GM21529 (cell line): ENCODE data around the gene GTF3C1.

ENCODE experiments used
- ATAC-seq: cut with Tn5 transposase; IDR thresholded peaks from one replicate; pipeline ENCODE4 v1.9.1; 2021; ENCODE audit not compliant: unreplicated experiment

GTF3C1 gene

DNA sequence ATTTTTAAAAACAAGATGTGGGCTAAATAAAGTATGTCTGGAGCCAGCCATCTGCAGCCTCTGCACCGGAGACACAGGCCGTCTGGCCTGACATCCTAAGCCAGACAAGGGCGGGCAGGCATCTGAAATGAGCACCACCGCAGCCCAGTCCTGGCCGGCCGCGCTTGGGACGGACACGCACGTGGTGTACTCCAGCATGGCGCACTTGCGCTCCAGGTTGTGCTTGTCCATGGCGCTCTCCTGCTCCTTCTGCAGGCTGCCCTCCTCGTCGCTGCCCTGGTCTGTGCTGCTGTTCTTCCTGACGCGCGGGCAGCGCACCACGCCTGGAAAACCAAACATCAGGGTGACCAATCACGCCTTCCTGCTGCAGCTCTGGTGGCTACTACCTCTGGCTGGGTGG, 60.3 kb downstream of the GTF3C1 start:
- ATAC-seq = no peak

DNA sequence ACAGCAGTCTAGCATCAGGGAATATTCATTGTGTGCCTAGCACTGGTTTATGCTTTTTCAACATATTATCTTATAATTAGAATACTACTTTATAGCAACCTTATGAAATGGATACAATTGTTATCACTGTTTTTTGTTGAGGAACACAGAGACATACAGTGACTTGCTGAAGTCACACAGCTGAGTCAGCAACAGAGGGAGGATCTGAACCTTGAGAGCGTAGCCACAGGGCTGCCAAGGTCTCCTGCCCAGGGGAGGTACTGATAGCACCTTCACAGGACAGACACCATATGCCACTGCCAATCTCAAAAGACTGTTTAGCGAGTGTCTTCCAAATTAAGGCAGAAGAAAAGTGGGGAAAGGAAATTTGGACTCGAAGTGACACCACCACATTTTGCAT, 63.0 kb downstream of the GTF3C1 start:
- no peak for ATAC-seq

DNA sequence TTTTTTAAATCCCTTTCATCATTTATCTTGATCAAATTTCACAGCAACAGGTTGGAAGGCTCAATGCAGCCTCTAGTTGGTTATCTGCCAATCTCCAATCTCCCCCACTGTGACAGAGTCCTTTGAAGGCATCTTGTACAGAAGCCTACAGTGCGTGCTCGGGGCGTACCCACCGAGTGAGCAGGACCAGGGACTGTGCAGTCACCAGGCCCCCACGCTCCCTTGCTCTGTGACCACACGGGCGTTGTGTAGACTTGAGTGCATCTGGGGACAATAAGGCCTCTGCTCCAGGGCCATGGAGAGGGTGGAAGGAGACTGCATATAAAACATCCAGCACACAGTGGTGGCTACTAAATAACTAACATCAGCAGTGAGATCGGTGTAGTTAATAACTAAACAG, 63.4 kb downstream of the GTF3C1 start:
- ATAC-seq = no peak

DNA sequence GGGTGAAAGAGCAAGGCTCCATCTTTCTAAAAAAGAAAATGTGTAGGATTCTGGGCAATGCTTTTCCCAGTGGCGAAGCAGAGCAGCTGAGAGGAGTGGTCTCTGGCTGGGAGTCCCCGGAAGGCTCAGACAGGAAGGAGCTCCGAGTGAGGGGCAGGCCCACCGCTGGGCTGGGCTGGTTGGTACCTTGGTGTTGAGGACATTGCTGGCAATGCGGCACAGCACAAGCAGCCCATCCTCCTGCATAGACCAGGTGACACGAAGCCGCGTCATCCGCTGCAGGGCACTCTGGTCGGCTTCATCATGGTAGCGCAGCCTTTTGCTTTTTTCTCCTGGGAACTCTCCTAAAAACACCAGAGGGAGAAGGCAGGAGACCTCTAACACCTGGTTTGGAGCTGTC, 63.9 kb downstream of the GTF3C1 start:
- no peak for ATAC-seq

DNA sequence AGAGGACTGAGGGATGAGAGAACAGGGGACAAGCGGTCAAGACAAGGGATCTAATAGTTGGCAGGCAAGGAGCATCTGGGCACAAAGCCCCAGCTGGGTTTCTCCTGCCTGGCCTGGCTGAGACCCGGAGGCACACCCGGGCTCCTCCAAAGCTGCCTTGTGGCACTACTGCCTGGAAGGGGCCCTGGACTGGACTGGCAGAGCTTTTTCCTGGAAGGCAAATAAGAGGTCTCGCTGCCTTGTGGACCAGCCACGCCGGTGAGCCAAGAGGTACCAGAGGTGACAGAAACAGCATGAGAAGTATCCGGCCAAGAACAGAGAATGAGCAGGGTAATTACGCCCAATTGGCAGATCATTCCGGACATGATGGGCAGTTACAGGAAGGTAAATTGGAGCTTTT, 64.6 kb downstream of the GTF3C1 start:
- no peak for ATAC-seq

DNA sequence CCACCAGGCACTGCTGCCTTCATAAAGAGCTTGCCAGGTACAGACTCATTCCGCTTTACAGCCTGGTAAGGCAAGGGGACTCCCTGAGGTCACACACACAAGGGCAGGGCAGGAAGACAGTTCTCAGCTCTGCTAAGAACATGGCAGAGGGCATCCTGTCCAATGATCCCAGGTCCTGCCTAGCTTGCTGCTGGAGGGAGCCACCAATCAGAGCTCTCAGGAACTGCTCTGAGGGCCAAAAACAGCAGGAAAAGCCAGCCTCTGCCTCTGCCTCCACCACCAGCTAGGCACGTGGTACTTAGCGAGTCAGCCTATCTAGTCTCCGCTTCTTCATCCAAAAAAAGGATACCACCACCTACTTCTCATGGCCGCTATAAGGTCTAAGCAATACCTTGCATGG, 66.1 kb downstream of the GTF3C1 start:
- ATAC-seq = no peak

DNA sequence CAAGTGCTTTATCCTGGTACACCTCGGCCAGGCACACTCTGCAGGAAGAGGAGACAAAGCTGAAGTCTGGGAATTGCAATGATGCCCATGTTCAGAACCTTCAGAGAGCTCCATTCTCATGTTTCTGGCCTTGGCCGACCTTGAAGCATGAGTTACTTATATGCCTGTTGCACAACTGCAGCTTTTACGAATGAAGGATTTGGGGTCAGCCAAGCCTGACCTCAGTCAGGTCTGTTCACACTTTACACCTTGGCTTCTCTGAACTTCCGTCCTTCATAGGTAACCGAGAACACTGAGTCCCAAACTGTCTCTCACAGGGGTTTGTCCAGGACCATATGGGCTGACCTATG, 66.7 kb downstream of the GTF3C1 start:
- no peak for ATAC-seq

DNA sequence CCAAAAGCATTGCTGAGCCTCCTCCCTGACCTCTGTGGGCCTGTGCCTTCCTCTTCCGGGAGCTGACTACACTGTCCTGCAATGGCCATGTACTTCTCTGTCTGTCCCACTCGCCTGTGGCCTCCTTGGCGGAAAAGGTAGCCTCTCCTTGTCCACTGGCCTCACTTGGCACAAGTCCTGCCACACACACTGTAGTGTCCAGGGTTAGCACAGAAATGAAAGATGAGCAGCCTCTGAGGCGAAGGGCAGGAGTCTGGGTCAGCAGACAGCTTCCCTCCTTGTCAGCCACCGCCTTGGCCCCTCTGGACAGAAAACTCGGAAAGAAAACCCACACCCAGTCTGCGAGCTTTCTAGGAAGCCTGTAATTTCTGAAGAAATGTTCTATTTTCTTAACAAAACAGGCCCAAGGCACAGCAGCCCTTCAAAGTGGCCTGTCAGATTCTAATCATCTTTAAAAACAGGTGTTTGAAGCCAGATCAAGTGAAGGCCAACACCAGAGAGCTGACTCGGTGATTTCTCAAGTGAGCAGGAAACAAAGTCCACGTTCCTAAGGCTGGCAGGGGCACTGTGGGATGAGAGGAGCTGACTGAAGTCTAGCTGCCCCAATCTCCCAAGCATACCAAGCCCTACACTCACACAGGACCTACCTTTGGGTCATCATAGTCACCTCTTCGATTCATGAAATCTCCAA, 67.2 kb downstream of the GTF3C1 start:
- ATAC-seq = no peak

DNA sequence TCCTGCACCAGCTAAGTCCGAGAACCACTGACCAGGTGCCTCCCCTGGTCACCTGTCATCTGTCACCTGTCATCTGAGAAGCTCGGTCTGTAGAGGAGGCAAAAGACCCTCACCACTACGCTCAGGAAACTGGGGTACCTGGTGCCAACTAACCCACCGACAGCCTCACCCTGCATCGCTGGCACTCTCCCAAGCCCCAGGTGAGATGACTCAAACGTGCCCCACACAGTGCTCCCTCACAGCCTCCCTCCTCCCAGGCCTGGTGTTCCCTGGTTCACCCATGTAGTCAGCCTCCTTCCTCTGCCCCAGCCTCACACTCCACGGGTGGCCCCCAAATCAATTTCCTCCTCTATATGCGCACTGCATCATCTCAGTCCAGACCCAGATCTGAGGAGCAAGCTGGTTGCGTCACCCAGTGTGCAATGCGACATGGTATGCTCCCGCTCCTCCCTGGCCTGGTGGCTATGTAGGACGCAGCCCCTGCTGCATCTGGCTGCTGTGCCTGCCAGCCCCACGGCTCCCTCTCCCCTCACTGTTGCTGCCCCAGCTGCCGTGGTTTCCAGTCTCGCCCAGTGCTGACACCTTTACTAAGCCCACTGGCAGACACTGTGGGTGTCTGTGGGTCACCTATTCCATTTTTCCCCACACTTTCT, 68.3 kb downstream of the GTF3C1 start:
- ATAC-seq = no peak

DNA sequence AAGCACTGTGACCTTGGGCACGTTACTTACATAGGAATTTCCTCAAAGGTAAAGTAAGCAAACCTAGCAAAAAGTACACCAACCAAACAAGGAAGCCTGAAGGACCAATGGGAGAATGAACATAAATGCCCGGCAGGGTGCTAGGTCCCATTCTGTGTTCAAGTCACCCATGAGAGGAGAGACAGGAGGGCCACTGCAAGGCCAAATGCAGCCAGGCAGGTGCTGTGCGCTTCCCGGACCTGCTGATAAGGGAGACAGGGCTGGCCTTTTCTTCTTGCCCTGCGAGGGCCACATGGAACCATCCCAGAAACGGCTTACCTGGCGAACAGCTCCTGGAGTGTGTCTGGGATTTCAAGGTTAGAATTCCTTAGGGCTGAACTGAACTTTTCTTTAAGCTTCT, 69.0 kb downstream of the GTF3C1 start:
- ATAC-seq = no peak

DNA sequence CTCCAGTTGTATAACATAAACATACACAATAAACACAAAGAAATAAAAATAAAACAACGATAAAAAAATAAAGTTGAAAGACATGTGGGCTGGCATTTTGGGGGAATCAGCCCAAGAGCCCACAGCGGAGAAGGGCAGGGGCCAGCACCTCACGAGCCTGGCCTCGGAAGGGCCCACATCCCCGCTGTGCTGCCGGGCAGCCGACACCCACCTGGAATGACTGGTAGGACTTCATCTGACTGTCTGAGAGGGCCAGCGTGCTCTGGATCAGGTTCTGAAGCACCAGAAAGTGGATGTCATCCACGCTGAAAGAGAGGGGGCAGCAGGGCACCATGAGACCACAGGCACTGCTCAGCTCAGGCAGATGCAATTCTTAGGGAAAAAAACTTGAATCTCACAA, 73.5 kb downstream of the GTF3C1 start:
- ATAC-seq = no peak

DNA sequence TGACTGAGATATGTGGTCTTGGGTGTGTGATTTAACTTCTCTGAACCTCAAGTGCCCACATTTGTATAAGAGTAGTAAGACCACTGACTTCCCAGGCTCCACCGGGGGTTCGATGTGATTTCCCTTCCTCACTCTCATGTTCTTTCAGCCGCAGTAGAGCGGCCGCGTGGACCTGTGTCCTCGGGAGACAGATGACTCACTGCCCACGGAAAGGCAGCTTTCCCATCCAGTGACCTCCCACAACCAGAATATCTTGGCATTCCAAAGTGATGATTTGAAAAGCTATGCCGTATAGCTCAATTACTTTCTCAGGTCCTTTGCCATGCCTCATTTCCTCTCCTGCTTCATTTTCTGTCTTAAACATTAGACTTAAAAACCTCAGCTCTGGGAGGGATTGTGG, 74.2 kb downstream of the GTF3C1 start:
- ATAC-seq = no peak

DNA sequence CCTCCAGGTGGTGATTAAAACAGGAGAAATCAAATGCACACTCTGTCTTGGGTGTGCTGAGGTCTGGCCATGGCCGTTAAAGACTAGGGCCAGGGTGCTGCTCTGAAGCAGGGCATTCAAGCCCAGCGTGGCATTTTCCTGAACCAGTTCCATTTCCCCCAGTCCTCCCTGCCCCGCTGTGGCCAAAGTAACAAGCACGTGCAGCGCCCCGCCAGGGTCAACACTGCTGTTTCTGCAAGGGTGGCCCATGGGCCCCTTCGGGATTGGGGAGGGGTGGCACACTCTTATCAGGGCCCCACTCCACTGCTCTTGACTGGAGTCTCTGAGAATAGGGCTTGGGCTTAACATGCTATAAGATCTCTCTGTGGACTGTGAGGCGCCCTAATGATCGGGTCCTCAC, 74.8 kb downstream of the GTF3C1 start:
- ATAC-seq = no peak

DNA sequence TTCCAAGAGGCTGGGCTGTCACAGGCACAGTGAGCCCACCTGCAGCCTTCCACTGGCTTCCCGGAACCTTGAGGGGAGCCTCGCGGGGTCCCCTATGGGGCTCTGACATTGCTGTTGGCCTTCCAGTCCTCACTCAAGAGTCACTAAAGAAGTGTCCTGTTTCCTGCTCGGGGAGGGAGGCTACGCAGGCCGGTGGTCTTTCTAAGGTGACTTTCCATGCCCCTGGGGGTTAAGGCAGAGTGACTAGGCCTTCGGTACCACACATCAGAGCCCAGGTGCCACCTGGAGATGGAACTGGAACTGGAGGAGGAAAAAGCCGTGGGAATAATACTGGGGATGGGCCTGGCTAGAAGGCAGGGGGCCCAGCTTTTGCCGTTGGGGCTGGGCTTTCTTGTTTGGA, 75.7 kb downstream of the GTF3C1 start:
- ATAC-seq = no peak

DNA sequence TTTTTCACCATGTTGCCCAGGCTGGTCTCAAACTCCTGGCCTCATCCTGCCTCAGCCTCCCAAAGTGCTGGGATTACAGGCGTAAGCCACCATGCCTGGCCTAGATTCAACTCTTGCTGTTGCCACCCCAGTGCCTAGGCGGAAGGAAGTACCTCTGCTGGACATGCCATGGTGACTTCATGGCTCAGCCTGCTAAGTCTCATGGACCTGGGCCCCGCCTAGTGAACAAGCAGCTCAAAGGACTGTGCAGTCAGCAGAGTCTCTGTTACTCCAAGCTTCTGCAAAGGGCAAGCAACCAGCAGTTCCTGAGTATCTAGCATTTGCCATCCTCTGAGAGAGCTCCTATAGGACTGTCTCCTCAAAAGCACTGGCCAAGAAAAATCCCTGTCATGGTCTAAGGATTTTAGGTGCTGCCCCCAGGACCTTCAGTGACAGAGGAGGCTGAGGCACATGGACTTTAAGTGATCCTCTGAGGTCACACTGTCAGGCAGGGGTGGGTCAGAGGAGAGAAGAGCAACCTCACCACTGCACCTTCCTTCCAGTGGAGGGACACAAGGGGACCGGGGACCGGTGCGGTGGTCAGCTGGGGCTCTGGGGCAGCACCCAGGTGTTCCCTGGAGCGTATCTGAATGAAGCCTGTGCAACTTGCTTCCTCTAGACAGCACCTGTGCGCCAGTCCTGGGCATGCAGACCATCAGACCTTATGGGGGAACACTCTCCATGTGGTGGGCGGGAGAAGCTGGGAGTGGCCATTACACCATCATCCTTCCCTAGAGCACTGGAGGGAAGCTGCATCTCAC, 76.4 kb downstream of the GTF3C1 start:
- ATAC-seq = no peak

DNA sequence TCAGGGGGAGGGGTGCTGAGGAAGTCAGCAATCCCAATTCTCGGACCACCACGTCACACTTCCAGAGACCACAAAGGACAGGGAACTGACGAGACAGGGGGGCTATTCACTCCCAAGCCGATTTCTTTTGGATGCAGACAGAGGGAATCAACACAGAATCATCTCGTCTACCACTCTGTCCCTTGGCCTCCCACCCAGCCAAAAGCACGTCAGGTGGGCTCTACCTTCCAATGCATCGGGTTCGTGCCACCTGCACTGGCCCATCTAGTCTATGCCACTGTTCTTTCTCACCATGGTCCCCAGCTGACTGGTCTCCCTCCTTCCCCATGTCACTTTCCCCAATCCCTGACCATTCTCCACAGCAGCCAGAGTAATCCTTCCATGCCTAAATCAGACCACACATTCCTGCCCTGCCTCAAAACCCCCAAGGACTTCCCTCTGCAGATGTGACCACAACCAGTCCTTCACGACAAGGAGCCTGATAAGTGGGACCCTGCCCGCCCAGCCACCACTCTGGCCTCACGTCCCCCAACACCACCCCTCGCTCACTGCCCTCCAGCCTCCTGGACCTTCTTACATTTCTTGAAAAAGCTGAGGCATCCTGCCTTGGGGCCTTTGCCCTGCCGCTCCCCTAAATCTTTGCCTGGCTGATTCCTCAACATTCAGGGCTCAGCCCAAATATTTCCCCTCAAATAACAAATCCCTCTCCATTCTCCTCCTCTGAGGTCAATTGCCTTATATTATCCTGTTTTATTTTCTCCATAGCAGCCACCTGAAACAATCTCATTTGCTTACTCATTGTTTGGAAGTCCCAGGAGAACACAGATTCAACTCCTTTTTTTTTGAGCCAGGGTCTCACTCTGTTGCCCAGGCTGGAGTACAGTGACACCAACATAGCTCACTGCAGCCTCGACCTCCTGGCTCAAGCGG, 77.4 kb downstream of the GTF3C1 start:
- ATAC-seq = no peak

DNA sequence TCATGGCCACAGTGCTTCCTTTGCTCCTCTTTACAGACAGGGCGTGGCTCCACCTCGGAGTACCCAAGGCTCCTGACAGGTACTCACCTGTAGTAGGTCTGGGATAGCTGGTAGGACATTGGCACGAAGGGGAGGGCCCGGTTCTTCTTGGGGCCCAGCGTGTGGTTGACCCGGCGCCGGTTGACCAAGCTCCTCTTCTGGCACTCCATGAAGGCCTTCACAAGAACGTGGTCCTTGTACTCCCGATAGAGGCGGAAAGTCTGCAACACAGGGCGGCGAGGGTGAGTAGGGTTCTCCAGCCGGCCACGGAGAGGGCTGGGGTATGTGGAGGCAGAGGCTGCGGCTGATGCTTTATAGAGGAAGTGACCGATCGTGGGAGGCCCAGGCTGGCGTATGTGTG, 78.1 kb downstream of the GTF3C1 start:
- ATAC-seq = no peak

DNA sequence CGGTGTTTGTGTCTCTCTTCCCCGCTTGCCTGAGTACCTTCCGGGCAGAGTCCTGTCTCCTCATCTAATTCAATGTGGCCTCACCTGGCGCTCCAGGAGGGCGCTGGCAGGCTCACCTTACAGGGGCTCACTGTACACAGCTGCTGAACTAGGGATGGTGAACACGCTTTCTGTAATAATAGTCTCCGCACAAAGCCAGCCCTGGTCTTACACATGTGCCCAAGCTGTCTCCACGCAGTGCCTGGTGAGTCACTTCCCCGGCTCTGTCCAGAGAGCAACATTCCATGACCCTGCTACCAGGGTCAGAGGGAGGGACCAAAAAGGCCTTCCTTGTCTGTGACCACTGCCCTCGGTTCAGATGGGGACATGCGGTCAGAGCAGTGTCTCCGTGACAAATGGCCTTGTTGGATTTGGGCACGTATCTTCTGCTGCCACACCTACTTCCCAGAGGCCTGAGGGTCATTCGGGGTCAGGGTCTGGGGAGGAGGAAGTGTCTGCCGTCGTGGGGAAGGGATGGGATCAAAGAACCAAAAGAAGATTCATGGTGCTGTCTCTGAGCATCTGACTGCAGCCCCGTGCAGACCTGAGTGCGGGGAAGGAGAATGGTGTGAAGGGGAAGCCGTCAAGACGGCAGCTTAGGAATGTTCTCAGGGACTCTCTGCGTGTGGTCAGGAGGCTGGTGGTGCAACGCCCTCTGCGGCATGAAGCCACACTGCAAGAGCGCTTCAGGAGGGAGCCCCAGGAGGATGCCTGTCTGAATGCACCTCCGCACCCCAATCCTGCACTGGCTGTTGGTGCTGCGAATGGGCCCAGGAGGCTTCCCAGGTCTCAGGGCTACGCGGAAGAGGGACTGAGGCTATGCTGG, 78.9 kb downstream of the GTF3C1 start:
- ATAC-seq = no peak

DNA sequence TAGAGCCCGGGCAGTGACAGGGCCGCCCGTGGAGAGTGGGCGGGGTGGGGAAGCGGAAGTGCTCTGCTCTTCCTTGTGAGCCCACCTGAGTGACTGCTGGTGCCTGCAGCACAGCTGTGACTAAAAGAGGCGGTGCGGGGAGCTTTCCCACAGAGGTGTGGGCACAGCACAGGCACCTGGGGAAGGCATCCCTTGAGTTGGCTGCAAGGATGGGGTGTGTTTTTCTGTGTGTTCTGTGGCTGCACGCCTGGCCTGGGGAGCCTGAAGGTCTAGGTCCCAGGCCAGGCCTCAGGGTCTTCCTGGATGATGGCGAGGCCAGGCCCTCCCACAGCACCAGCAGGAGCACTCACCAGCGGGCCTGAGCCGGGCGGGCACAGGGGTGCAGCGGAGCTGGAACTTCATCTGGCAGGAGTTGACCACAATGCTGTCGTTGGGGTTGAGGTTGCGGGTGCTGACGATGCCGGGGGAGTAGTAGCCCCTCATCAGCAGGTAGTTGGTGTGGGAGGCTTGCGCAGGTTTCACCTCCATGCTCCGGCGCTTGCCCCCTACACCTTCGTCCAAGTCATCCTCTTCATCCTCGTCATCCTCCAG, 80.7 kb downstream of the GTF3C1 start:
- no peak for ATAC-seq

DNA sequence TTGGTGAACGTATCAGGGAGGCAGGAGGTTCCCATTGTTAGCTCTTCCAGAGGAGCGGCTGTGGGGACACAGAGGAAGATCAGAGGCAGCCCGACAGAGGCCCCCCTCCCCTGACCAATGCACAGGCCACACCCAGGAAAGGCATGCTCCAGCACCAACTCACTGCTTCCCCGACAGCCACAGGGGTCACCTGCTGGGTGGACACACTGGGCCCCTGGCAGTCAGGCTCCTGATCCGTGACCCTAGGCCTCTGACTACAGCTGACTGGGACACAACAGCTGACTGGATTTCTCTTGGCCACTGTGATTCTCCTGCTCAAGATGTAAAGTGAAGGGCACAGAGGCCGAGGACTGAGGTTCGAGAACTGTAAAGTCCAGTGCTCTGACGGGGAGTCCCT, 84.2 kb downstream of the GTF3C1 start:
- ATAC-seq = no peak
